Measurements from ENCODE around the gene FBXO28. TPM values are rescaled to one million over a fixed set of nuclear protein-coding genes. Genes with fewer than 3 reads are reported as not detected.

Gene FBXO28
- total RNA-seq, 1 experiment from 2014 or later = 49.7 TPM

- DNase-seq (ENCODE audit: low read depth) = no peak
These were observed 37.2 kb downstream of the FBXO28 start for GRCh38 chr1:224151117-224151516.

- DNase-seq (ENCODE audit: low read depth) = no peak
These were observed 43.4 kb downstream of the FBXO28 start for GRCh38 chr1:224157316-224157715.

- no peak for DNase-seq (ENCODE audit: low read depth)
These were observed 45.6 kb downstream of the FBXO28 start for GRCh38 chr1:224159541-224159940.

GRCh38 chr1:224160171-224160682 lies 46.3 kb downstream of the FBXO28 start:
- DNase-seq (ENCODE audit: low read depth) = no peak

- DNase-seq (ENCODE audit: low read depth) = no peak
These were observed 48.9 kb downstream of the FBXO28 start for GRCh38 chr1:224162768-224163167.

- no peak for DNase-seq (ENCODE audit: low read depth)
These were observed 49.4 kb downstream of the FBXO28 start for GRCh38 chr1:224163311-224163710.

- DNase-seq (ENCODE audit: low read depth) = peak; percentile 97
These were observed 55.0 kb downstream of the FBXO28 start for GRCh38 chr1:224168859-224169380.

- no peak for DNase-seq (ENCODE audit: low read depth)
These were observed 55.9 kb downstream of the FBXO28 start for GRCh38 chr1:224169718-224170270.

- no peak for DNase-seq (ENCODE audit: low read depth)
These were observed 56.4 kb downstream of the FBXO28 start for GRCh38 chr1:224170343-224170742.

- DNase-seq (ENCODE audit: low read depth) = peak; percentile 6
These were observed 57.0 kb downstream of the FBXO28 start for GRCh38 chr1:224170748-224171478.

- DNase-seq (ENCODE audit: low read depth) = no peak
These were observed 58.3 kb downstream of the FBXO28 start for GRCh38 chr1:224172229-224172628.

GRCh38 chr1:224173523-224173922 lies 59.6 kb downstream of the FBXO28 start:
- DNase-seq (ENCODE audit: low read depth) = no peak

GRCh38 chr1:224175617-224176016 lies 61.7 kb downstream of the FBXO28 start:
- no peak for DNase-seq (ENCODE audit: low read depth)

- no peak for DNase-seq (ENCODE audit: low read depth)
These were observed 63.6 kb downstream of the FBXO28 start for GRCh38 chr1:224177356-224177999.

- no peak for DNase-seq (ENCODE audit: low read depth)
These were observed 65.0 kb downstream of the FBXO28 start for GRCh38 chr1:224178894-224179293.

- no peak for DNase-seq (ENCODE audit: low read depth)
These were observed 67.0 kb downstream of the FBXO28 start for GRCh38 chr1:224180783-224181452.

- no peak for DNase-seq (ENCODE audit: low read depth)
These were observed 67.5 kb downstream of the FBXO28 start for GRCh38 chr1:224181453-224181810.

- no peak for DNase-seq (ENCODE audit: low read depth)
These were observed 68.3 kb downstream of the FBXO28 start for GRCh38 chr1:224182057-224182865.

GRCh38 chr1:224182866-224183590 lies 69.1 kb downstream of the FBXO28 start, which contains the start of gene DEGS1:
DEGS1 (plus strand) TSS chr1:224183240; CDS start chr1:224183337, 97 bp downstream.
- peak; percentile 79 for DNase-seq (ENCODE audit: low read depth)

All from HT1080 (cell line).